Stomach (tissue), 19 donors: ENCODE results near the gene CFHR3. TPM values are rescaled to one million over a fixed set of nuclear protein-coding genes. Genes with fewer than 3 reads are reported as not detected.

ENCODE experiments used
- DNase-seq, 2 donors: peaks; one replicate each; pipeline versions ENCODE4 v3.0.0 to v3.0.0-alpha.2; 2013 to 2019
- H3K27ac ChIP-seq, 5 donors: fragments of 200-600 bp in 4 of 5; sonication (generic) in 4 of 5; one replicate each; pipeline ENCODE4 v1.5.1; 2013 to 2019; ENCODE audit warnings: mild to moderate bottlenecking in 1 of 5, moderate library complexity in 1 of 5
- H3K27me3 ChIP-seq, 3 donors: fragments of 200-600 bp; sonication (generic); one replicate each; pipeline ENCODE4 v1.5.1; 2017 to 2019; ENCODE audit warnings: mixed run types in 1 of 3
- H3K36me3 ChIP-seq, 4 donors: fragments of 200-600 bp; sonication (generic); 1 replicate in 3 of 4; 2 replicates in 1 of 4; pipeline ENCODE4 v1.5.1; 2016 to 2019
- H3K4me1 ChIP-seq, 4 donors: fragments of 200-600 bp; sonication (generic); one replicate each; pipeline ENCODE4 v1.5.1; 2016 to 2019
- H3K4me3 ChIP-seq, 4 donors: fragments of 200-600 bp; sonication (generic) in 3 of 4; one replicate each; pipeline ENCODE4 v1.5.1; 2016 to 2019; ENCODE audit warnings: mild to moderate bottlenecking in 1 of 4
- H3K9me3 ChIP-seq, 4 donors: fragments of 200-600 bp; sonication (generic); one replicate each; pipeline ENCODE4 v1.5.1; 2016 to 2019
- CTCF ChIP-seq, 7 experiments: fragments of 450-650 bp in 4 of 7; fragments of 200-600 bp in 3 of 7; sonication (generic) in 3 of 7; IDR thresholded peaks; one replicate each; pipeline ENCODE4 v1.5.1; 2016 to 2019; ENCODE audit warnings: antibody characterized with exemption in 7 of 7, control low read depth in 2 of 7, mild to moderate bottlenecking in 1 of 7
- EP300 ChIP-seq: sonication (generic); formaldehyde crosslinking; IDR thresholded peaks from one replicate; pipeline ENCODE4 v1.6.1; 2017; ENCODE audit warnings: antibody characterized with exemption
- POLR2A ChIP-seq, 4 donors: fragments of 450-650 bp; IDR thresholded peaks; one replicate each; pipeline ENCODE4 v1.6.1; 2016; ENCODE audit warnings: antibody characterized with exemption in 4 of 4, control low read depth in 2 of 4, mild to moderate bottlenecking in 1 of 4, moderate library complexity in 1 of 4
- POLR2AphosphoS5 ChIP-seq, 3 donors: sonication (generic); formaldehyde crosslinking; IDR thresholded peaks; one replicate each; pipeline ENCODE4 v1.6.1; 2016; ENCODE audit warnings: antibody characterized with exemption in 3 of 3
- WGBS, 5 donors: extraction: QIAGEN DNeasy Blood & Tissue Kit in 3 of 5; methylation state at CpG; one replicate each; pipeline versions ENCODE4 v1.1.5 to v1.1.7; 2013 to 2018; 5-methylcytosine and 5-hydroxymethylcytosine counted together
- intact Hi-C: fragments of 100-400 bp; cut with DNase I; formaldehyde crosslinking; loops from one replicate; pipeline ENCODE4 v1.15.1; 2023; ENCODE audit warnings: low total_unique reads
- long read RNA-seq, 10 donors: transcript quantifications; one replicate each; lab custom pipeline, GENCODE V29; 2026
- polyA plus RNA-seq, 3 donors: library from polyadenylated mRNA; stranded (reverse); fragments of 200-250 nt; gene quantifications; one replicate each; pipeline ENCODE4 v1.2.3, GENCODE V29; 2013
- total RNA-seq, 5 donors: library from RNA; depleted of rRNA; stranded (reverse); fragments of >200 nt; gene quantifications; one replicate each; pipeline versions ENCODE4 v1.1.0 to v1.2.3, GENCODE V29; 2014 to 2016
- donor health status: healthy with polysubstance abuse.
- donor health status: Bipolar disorder and iron deficiency.
- donor health status: healthy.

The CFHR3 gene
- total RNA-seq, result under 1 TPM in 1 of 5 donors, not detected in 4; 0.73 TPM
- not detected for polyA plus RNA-seq
- long read RNA-seq, donor 1, result 0 reads
- long read RNA-seq, donor 2, result 0 reads
- long read RNA-seq, donor 3, result 0 reads
- long read RNA-seq, donor 4, result 0 reads
- long read RNA-seq, donor 5, result 0 reads
- long read RNA-seq, donor 6, result 0 reads
- long read RNA-seq, donor 7, result 0 reads
- long read RNA-seq, donor 8, result 0 reads
- long read RNA-seq, donor 9, result 0 reads
- long read RNA-seq, donor 10, result 0 reads

- DNase-seq, result no peak
- H3K27me3 ChIP-seq, result no peaks in the 10 kb centered on the region
- no peaks in the 10 kb centered on the region for H3K4me1 ChIP-seq
- no peak within 1 kb of the TSS for H3K4me3 ChIP-seq
- no peaks in the 10 kb centered on the region for H3K9me3 ChIP-seq
- intact Hi-C loops, result no loop called here
- no peaks in the 10 kb centered on the region for H3K36me3 ChIP-seq
- no peak within 1 kb of the TSS for H3K27ac ChIP-seq
- no peak for TF ChIP-seq EP300
- TF ChIP-seq POLR2AphosphoS5 (IDR thresholded peaks at IDR 0.05), result no peak
- TF ChIP-seq POLR2A (IDR thresholded peaks at IDR 0.05), result no peak
Measured at GRCh38 chr1:196774603-196775002, at the start of gene CFHR3. Gene CFHR3, plus strand, starts transcription at chr1:196774840. Its CDS starts 47 bp downstream, at chr1:196774887.

DNA sequence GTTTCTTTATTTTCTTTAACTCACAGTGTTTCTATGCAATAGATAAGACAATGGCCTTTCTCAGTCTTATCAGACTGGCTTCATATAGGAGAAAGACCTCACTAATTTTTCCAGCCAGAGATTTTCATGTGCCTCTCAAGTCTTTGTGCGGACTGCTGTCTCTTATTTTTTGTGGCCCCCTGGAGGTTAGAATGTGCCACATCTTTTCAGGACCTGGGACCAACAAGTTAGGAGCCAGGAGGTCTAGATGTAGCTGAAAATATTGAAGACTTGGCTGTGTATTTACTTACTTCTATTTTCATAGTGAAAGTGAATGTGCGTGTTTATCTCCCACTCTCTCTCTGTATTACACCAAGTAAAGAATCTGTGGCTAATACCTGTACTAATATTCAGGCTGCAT lies 42.1 kb upstream of the CFHR3 start:
- H3K27ac ChIP-seq, result no peak overlapping the region
- DNase-seq, result no peak

GRCh38 chr1:196733091-196733970 lies 41.3 kb upstream of the CFHR3 start:
- Histone ChIP-seq H3K4me3 (no peak overlapping the region), H3K27me3 (no peaks in the 10 kb centered on the region), H3K4me1 (no peaks in the 10 kb centered on the region), H3K9me3 (peaks cover under 1 to 6% (median 1%) of the 10 kb centered on the region in 4 donors), H3K27ac (no peak overlapping the region), H3K36me3 (peaks cover 0 to 10% (median 7%) of the 10 kb centered on the region in 4 donors)
- intact Hi-C loops, result no loop called here
- no peak for TF ChIP-seq EP300
- TF ChIP-seq POLR2AphosphoS5 (IDR thresholded peaks at IDR 0.05), result no peak
- no peak for TF ChIP-seq POLR2A (IDR thresholded peaks at IDR 0.05)
- peak in 1 of 2 donors; percentile 32 for DNase-seq
- WGBS, 5 donors, result 64 to 80% (median 75%) methylated on average over 11 of the region's 11 CpGs

More for the DNA sequence above, 42.1 kb upstream of the CFHR3 start:
- no peaks in the 10 kb centered on the region for H3K9me3 ChIP-seq
- intact Hi-C loops, result no loop called here
- no peak overlapping the region for H3K4me3 ChIP-seq
- no peak for TF ChIP-seq EP300
- no peak for TF ChIP-seq POLR2A (IDR thresholded peaks at IDR 0.05)
- no peak for TF ChIP-seq CTCF (IDR thresholded peaks at IDR 0.05)
- no peak for TF ChIP-seq POLR2AphosphoS5 (IDR thresholded peaks at IDR 0.05)
- H3K4me1 ChIP-seq, result no peaks in the 10 kb centered on the region
- WGBS, 5 donors, result 80 to 92% (median 91%) methylated on average over 2 of the region's 2 CpGs
- no peaks in the 10 kb centered on the region for H3K27me3 ChIP-seq
- peaks cover 0 to 2% (median 0%) of the 10 kb centered on the region in 4 donors for H3K36me3 ChIP-seq

GRCh38 chr1:196734006-196734405 lies 40.6 kb upstream of the CFHR3 start:
- Histone ChIP-seq H3K36me3 (peaks cover 0 to 17% (median 13%) of the 10 kb centered on the region in 4 donors), H3K4me1 (no peaks in the 10 kb centered on the region), H3K27me3 (no peaks in the 10 kb centered on the region), H3K4me3 (no peak overlapping the region), H3K9me3 (peaks cover 4 to 13% (median 8%) of the 10 kb centered on the region in 4 donors), H3K27ac (no peak overlapping the region)
- intact Hi-C loops, result no loop called here
- no peak for DNase-seq
- TF ChIP-seq CTCF (IDR thresholded peaks at IDR 0.05) (no peak), POLR2A (IDR thresholded peaks at IDR 0.05) (no peak), POLR2AphosphoS5 (IDR thresholded peaks at IDR 0.05) (no peak), EP300 (no peak)

DNA sequence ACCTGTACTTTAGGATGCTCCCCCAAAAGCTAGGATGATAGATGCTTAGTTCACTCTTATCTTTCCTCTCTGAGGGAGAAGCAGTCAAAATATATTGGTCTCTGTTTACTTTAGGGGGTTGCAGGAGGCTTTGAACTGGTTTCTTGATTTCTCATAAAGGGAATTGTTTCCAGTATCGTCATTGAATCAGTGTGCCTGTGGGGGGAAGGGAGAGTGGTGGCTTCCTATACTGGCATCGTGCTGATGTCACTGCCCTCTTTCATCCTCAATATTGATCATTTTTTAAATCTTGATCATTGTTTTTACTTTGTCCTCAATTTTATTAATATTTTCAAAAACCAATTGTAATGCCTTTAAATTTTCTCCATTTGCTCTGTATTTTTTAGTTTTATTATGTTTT lies 40.2 kb upstream of the CFHR3 start:
- 66 to 75% (median 71%) methylated on average over 2 of the region's 2 CpGs for WGBS, 5 donors
- DNase-seq, result no peak
- no peak for TF ChIP-seq POLR2AphosphoS5 (IDR thresholded peaks at IDR 0.05)
- no peak for TF ChIP-seq POLR2A (IDR thresholded peaks at IDR 0.05)
- no peak for TF ChIP-seq CTCF (IDR thresholded peaks at IDR 0.05)
- TF ChIP-seq EP300, result no peak
- intact Hi-C loops, result no loop called here
- Histone ChIP-seq H3K36me3 (peaks cover 0 to 22% (median 16%) of the 10 kb centered on the region in 4 donors), H3K4me3 (no peak overlapping the region), H3K27me3 (no peaks in the 10 kb centered on the region), H3K27ac (no peak overlapping the region), H3K9me3 (peaks cover 4 to 17% (median 11%) of the 10 kb centered on the region in 4 donors), H3K4me1 (no peaks in the 10 kb centered on the region)
